ENCODE results near the gene RAB9A. TPM values are rescaled to one million over a fixed set of nuclear protein-coding genes. Genes with fewer than 3 reads are reported as not detected.
A peak's percentile ranks its signal among the peaks of the same experiment; 100 is the strongest.

RAB9A gene
- total and polyA plus RNA-seq, 10 of the 15 experiments (the other 5 are each of a cell fraction or from before 2014, with no cell fraction given): 42.1 to 142 (median 49.9) TPM

DNA sequence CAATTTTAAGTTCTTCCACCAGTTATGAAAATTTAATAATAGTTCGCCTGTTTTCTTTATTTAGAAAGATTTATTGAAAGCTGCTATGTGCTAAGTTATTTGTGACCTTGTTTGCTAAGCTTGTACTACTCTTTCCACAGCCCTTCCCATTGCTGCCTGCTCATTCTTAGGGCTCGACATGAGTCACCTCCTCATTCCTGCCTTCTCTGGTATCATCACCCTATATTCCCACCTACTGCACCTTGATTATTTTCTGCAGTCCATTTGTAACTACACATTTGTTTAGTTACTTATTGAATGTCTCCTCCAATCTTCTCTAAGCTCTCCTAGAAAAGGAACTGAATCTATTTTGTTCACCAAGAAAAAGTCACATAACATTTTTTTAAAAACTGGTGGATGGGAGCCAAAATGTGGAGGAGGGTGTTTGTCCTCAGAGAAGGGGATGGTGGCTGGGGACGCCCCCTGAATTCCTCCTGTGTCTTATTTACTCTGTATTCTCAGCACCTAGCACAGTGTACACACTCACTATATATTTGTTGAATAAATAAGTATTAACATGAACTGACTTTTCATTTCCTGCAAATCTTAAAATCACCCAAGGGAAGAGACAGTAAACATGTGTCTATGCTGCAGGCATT lies 3.7 kb upstream of the RAB9A start (continued):
- TF ChIP-seq, protein P1, sequence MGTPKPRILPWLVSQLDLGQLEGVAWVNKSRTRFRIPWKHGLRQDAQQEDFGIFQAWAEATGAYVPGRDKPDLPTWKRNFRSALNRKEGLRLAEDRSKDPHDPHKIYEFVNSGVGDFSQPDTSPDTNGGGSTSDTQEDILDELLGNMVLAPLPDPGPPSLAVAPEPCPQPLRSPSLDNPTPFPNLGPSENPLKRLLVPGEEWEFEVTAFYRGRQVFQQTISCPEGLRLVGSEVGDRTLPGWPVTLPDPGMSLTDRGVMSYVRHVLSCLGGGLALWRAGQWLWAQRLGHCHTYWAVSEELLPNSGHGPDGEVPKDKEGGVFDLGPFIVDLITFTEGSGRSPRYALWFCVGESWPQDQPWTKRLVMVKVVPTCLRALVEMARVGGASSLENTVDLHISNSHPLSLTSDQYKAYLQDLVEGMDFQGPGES (IDR thresholded peaks at IDR 0.05): no peak
- TF ChIP-seq KAT2A (conservative IDR thresholded peaks at IDR 0.05; ENCODE audit: control insufficient read depth, low read depth, low read length): no peak
- TF ChIP-seq SREBF1 (IDR thresholded peaks at IDR 0.05; ENCODE audit: low read length): no peak
- TF ChIP-seq NR2C1 (IDR thresholded peaks at IDR 0.05): no peak
- no peak for TF ChIP-seq POLR2AphosphoS5 (IDR thresholded peaks at IDR 0.05; ENCODE audit: low read length)
- TF ChIP-seq NR2C2 (IDR thresholded peaks at IDR 0.05; ENCODE audit: borderline replicate concordance, control insufficient read depth, insufficient read length, low read depth): no peak
- TF ChIP-seq SMARCA5 (IDR thresholded peaks at IDR 0.05): no peak
- TF ChIP-seq, protein P2, sequence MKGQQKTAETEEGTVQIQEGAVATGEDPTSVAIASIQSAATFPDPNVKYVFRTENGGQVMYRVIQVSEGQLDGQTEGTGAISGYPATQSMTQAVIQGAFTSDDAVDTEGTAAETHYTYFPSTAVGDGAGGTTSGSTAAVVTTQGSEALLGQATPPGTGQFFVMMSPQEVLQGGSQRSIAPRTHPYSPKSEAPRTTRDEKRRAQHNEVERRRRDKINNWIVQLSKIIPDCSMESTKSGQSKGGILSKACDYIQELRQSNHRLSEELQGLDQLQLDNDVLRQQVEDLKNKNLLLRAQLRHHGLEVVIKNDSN (IDR thresholded peaks at IDR 0.05; ENCODE audit: borderline replicate concordance, extremely low read length, insufficient read depth, low read depth, low read length): no peak
- TF ChIP-seq MEF2B (IDR thresholded peaks at IDR 0.05; ENCODE audit: partially characterized antibody, poor library complexity, severe bottlenecking): peak; percentile 58
- TF ChIP-seq, protein P3, sequence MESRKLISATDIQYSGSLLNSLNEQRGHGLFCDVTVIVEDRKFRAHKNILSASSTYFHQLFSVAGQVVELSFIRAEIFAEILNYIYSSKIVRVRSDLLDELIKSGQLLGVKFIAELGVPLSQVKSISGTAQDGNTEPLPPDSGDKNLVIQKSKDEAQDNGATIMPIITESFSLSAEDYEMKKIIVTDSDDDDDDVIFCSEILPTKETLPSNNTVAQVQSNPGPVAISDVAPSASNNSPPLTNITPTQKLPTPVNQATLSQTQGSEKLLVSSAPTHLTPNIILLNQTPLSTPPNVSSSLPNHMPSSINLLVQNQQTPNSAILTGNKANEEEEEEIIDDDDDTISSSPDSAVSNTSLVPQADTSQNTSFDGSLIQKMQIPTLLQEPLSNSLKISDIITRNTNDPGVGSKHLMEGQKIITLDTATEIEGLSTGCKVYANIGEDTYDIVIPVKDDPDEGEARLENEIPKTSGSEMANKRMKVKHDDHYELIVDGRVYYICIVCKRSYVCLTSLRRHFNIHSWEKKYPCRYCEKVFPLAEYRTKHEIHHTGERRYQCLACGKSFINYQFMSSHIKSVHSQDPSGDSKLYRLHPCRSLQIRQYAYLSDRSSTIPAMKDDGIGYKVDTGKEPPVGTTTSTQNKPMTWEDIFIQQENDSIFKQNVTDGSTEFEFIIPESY (IDR thresholded peaks at IDR 0.05): no peak
- peak; percentile 70 for TF ChIP-seq ZNF384 (IDR thresholded peaks at IDR 0.05; ENCODE audit: borderline replicate concordance, low read depth, low read length)
- TF ChIP-seq, protein P4, sequence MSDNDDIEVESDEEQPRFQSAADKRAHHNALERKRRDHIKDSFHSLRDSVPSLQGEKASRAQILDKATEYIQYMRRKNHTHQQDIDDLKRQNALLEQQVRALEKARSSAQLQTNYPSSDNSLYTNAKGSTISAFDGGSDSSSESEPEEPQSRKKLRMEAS (IDR thresholded peaks at IDR 0.05; ENCODE audit: low read depth, low read length): no peak
- TF ChIP-seq YY1 (IDR thresholded peaks at IDR 0.05; ENCODE audit: low read depth, low read length): no peak
- no peak for TF ChIP-seq ZNF622 (IDR thresholded peaks at IDR 0.05)
- no peak for TF ChIP-seq TAF1 (IDR thresholded peaks at IDR 0.05; ENCODE audit: borderline replicate concordance, low read depth, low read length)
- TF ChIP-seq HDAC2 (IDR thresholded peaks at IDR 0.05): no peak
- TF ChIP-seq, protein P5, sequence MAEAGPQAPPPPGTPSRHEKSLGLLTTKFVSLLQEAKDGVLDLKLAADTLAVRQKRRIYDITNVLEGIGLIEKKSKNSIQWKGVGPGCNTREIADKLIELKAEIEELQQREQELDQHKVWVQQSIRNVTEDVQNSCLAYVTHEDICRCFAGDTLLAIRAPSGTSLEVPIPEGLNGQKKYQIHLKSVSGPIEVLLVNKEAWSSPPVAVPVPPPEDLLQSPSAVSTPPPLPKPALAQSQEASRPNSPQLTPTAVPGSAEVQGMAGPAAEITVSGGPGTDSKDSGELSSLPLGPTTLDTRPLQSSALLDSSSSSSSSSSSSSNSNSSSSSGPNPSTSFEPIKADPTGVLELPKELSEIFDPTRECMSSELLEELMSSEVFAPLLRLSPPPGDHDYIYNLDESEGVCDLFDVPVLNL (IDR thresholded peaks at IDR 0.05; ENCODE audit: low read depth, low read length): no peak
- TF ChIP-seq MTA2 (IDR thresholded peaks at IDR 0.05; ENCODE audit: low read depth): peak; percentile 37; the same call in 1 of the 2 replicates
- TF ChIP-seq EGR1 (IDR thresholded peaks at IDR 0.05; ENCODE audit: borderline replicate concordance in 1 of 2, low read depth in 2 of 2, low read length in 2 of 2): no peak
- TF ChIP-seq, protein P6, sequence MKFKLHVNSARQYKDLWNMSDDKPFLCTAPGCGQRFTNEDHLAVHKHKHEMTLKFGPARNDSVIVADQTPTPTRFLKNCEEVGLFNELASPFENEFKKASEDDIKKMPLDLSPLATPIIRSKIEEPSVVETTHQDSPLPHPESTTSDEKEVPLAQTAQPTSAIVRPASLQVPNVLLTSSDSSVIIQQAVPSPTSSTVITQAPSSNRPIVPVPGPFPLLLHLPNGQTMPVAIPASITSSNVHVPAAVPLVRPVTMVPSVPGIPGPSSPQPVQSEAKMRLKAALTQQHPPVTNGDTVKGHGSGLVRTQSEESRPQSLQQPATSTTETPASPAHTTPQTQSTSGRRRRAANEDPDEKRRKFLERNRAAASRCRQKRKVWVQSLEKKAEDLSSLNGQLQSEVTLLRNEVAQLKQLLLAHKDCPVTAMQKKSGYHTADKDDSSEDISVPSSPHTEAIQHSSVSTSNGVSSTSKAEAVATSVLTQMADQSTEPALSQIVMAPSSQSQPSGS (IDR thresholded peaks at IDR 0.05; ENCODE audit: low read length): no peak
